Muscle of back (tissue), 11 donors: ENCODE data around the gene PRSS38. TPM values are rescaled to one million over a fixed set of nuclear protein-coding genes. Genes with fewer than 3 reads are reported as not detected.
"Not testable (repeated sequence)": the region's sequence is repeated elsewhere in the genome, so short reads cannot be mapped to it uniquely, and the experiment has no call there.

Source experiments
- DNase-seq, 3 donors: peaks; one replicate each; pipeline versions ENCODE4 v3.0.0 to v3.0.0-alpha.2; 2013
- polyA plus RNA-seq, 10 donors: library from polyadenylated mRNA; unstranded; fragments of 120-200 nt; gene quantifications; one replicate each; pipeline ENCODE4 v1.2.1, GENCODE V29; 2013; ENCODE audit not compliant: insufficient read length in 10 of 10

Gene PRSS38
- polyA plus RNA-seq, 10 donors = not detected

- no peak for DNase-seq
Measured at GRCh38 chr1:227841096-227841495, 25.6 kb downstream of the PRSS38 start.

DNA sequence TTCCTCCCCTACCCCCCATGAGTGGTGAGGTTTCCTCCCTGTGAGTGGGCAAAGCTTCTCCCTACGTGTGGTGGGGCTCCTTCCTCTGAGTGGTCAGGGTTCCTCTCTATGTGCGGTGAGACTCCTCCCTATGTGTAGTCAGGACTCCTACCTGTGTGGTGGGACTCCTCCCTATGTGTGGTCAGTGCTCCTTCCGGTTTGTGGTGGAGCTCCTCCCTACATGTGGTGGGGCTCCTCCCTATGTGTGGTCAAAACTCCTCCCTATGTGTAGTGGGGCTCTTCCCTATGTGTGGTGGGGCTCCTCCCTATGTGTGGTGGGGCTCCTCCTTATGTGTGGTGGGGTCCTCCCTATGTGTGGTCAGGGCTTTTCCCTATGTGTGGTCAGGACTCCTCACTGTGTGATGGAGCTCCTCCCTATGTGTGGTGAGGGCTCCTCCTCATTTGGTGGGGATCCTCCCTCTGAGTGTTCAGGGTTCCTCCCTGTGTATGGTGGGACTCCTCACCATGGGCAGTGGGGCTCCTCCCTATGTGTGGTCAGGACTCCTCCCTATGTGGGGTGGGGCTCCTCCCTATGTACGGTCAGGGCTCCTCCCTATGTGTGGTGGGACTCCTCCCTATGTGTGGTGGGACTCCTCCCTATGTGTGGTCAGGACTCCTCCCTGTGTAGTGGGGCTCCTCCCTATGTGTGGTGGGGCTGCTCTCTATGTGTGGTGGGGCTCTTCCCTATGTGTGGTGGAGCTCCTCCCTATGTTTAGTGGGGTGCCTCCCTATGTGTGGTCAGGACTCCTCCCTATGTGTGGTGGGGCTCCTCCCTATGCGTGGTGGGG is 29.1 kb downstream of the PRSS38 start:
- DNase-seq = no peak

DNA sequence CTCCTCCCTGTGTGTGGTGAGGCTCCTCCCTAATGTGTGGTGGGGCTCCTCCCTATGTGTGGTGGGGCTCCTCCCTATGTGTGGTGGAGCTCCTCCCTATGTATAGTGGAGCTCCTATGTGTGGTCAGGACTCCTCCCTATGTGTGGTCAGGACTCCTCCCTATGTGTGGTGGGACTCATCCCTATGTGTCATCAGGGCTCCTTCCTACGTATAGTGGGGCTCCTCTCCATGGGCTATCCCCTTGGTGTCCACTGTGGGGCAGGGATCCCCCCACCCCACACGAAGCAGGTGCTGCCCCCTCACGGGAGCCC is 29.6 kb downstream of the PRSS38 start:
- DNase-seq = no peak

DNA sequence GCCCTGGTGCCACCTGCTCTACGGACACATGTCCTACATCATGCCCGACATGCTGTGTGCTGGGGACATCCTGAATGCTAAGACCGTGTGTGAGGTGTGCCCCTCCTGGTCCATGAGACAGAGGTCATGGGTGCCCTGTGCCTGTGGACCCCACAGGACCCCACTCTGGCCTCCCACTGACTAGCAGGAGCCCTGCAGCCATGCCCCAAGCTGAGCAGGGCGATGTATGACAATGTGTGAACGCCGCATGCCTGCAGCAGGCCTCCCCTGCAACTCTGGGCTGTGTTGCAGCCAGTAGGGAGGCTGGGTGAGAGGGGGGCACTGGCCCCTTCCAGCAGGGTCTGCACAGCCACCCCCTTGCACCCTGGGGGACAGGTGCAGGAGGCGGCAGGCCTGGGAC is 30.0 kb downstream of the PRSS38 start:
- DNase-seq = no peak

GRCh38 chr1:227846265-227846858 is 30.9 kb downstream of the PRSS38 start:
- no peak for DNase-seq

GRCh38 chr1:227847046-227847445 is 31.6 kb downstream of the PRSS38 start:
- not testable (repeated sequence) for DNase-seq

DNA sequence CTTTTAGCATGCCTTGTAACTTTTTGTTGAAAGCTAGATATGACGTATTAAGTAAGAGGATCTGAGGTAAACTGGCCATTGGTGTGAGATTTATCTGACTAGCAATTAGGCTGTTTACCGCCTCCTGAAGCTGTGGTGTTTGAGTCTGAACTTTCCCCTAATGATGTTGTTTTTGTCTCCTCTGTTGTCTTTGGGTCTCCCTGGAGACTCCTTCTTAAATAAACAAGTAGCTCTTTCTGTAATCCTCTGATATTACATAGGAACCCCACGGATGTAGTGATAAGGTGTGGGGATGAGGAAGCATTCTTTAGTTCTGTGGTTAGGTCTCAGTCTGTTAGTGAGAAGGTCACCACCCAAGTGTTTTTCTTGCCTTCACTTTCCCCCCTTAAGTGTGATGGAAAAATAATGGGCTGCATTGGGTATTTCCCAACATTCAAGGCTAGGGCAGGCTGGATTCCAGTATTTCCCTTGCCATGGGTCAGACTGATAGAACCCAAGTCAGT is 33.0 kb downstream of the PRSS38 start:
- no peak for DNase-seq

DNA sequence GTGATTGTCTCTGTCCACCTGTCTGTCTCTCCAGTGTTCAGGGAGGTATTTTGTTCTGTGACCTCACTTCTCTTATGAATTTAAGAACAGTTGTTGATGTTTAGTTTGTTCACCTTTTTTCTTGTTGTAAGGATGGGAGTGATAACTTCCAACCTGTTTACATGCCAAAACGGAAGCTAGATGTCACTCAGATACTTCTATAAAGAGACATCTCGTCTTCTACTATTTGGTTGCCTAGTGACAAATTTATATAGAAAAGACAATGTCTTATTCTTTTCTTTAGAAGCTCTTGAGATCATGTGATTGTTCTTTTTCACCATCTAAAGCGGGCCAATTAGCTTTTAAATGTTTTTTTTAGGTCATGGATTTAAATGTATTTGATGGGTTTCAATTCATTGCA is 33.8 kb downstream of the PRSS38 start:
- DNase-seq = no peak

DNA sequence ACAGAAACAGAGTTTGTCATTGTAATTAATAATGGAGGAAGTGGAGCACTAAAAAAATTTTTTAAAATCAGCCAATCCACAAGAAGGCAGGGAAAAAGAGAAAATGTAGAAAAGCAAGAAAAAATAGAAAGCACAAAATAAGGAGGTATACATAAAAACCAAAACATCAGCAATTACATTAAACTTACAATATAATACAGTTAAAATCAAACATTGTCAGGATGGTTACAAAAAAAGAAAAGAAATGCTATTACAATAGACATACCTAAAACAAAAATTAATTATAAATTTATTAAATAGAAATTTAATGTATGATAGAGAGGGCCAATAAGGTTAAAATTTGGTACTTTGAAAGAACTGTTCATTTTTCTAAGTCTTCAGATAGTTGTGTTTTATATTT is 38.7 kb downstream of the PRSS38 start:
- DNase-seq = no peak

- no peak for DNase-seq
Measured at GRCh38 chr1:227855687-227856086, 40.2 kb downstream of the PRSS38 start.

- no peak for DNase-seq
Measured at GRCh38 chr1:227856147-227856858, 40.8 kb downstream of the PRSS38 start.

GRCh38 chr1:227864882-227865281 is 49.4 kb downstream of the PRSS38 start:
- DNase-seq = no peak

DNA sequence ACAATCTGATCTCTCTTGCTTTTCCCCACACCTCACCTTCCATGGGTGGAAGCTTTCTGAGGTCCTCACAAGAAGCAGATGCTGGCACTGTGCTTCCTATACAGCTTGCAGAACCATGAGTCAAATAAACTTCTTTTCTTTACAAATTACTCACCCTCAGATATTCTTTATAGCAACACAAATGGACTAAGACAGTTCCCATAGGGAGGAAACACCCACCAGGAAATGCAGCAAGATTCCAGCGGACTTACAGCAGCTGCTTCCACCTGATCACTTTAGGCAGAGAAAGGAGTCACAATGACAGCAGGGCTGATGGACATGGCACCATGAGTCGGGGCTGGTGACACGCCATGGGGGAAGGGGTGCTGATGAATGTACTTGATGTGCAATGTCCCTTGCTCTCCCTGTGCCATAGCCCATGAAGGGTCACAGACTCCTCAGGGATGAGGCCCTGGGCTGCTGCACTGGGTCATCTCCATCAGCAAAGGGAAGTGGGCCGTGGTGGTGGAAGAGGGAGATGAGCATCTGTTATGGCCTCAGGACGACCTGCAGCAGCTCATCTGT is 53.9 kb downstream of the PRSS38 start:
- peak in 1 of 3 donors; percentile 11 for DNase-seq

DNA sequence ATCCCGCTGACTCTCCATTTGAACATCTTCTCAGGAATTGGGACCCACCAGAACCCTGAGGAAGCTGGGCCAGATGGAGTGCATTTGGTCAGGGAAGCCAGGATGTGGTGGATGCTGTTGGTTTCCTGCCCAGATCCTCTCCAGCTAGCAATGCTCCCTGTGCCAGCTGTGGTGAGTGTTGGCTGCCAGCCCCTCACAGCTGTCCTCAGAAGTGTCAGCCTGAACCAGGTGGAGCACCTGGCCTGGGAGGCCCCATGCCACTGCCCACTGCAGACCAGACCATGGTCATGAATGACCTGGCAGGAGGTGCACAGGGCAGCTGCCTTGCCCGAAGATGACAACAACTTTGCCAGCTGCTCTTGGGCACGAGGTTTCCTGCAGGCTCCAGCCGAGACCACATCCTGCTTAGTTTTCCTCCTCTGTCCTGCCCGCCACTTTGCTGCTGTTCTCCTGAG is 54.4 kb downstream of the PRSS38 start:
- DNase-seq = peak in 1 of 3 donors; percentile 46

GRCh38 chr1:227870366-227870765 is 54.9 kb downstream of the PRSS38 start:
- no peak for DNase-seq

DNA sequence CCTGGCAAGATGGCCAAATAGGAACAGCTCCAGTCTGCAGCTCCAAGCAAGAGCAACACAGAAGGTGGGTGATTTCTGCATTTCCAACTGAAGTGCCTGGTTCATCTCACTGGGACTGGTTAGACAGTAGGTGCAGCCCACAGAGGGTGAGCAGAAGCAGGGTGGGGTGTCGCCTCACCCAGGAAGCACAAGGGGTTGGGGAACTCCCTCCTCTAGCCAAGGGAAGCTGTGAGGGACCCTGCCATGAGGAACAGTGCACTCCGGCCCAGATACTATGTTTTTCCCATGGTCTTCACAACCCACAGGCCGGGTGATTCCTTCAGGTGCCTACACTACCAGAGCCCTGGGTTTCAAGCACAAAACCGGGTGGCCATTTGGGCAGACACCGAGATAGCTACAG is 56.4 kb downstream of the PRSS38 start:
- DNase-seq = not testable (repeated sequence)

GRCh38 chr1:227877810-227878209 is 62.3 kb downstream of the PRSS38 start:
- DNase-seq = not testable (repeated sequence)

GRCh38 chr1:227880342-227880924 is 65.0 kb downstream of the PRSS38 start:
- DNase-seq = peak in 1 of 3 donors; percentile 36

- DNase-seq = no peak
Measured at GRCh38 chr1:227883073-227883520, 67.6 kb downstream of the PRSS38 start.

GRCh38 chr1:227883641-227884301 is 68.3 kb downstream of the PRSS38 start:
- peak in 1 of 3 donors; percentile 3 for DNase-seq
